Transverse colon (tissue), 4 donors: ENCODE data around the gene DGKG. TPM values are rescaled to one million over a fixed set of nuclear protein-coding genes. Genes with fewer than 3 reads are reported as not detected.

Experiments
- DNase-seq: peaks from one replicate; pipeline ENCODE4 v3.0.0-alpha.2; 2019
- H3K27ac ChIP-seq, 4 donors: fragments of 200-600 bp; sonication (generic); 2 replicates each; pipeline ENCODE4 v1.5.1; 2016 to 2018; ENCODE audit warnings: inconsistent platforms in 4 of 4
- H3K27me3 ChIP-seq: fragments of 200-600 bp; sonication (generic); 2 replicates; pipeline ENCODE4 v1.5.1; 2017; ENCODE audit warnings: inconsistent platforms
- H3K36me3 ChIP-seq, 4 donors: fragments of 200-600 bp; sonication (generic); 2 replicates each; pipeline ENCODE4 v1.5.1; 2017 to 2019; ENCODE audit warnings: inconsistent platforms in 4 of 4
- H3K4me1 ChIP-seq, 4 donors: fragments of 200-600 bp; sonication (generic); 2 replicates each; pipeline ENCODE4 v1.5.1; 2017 to 2020; ENCODE audit warnings: inconsistent platforms in 4 of 4
- H3K4me3 ChIP-seq, 4 donors: fragments of 200-600 bp; sonication (generic); 1 replicate in 1 of 4; 2 replicates in 3 of 4; pipeline versions ENCODE4 v1.5.1 to v1.6.1; 2017 to 2019; ENCODE audit warnings: inconsistent platforms in 4 of 4
- H3K9me3 ChIP-seq, 2 donors: fragments of 200-600 bp; sonication (generic); 2 replicates each; pipeline ENCODE4 v1.5.1; 2017 to 2019; ENCODE audit warnings: inconsistent platforms in 2 of 2
- EP300 ChIP-seq: sonication (generic); formaldehyde crosslinking; IDR thresholded peaks from one replicate; pipeline ENCODE4 v1.6.1; 2017; ENCODE audit warnings: antibody characterized with exemption, low read depth
- POLR2A ChIP-seq: fragments of 450-650 bp; IDR thresholded peaks from one replicate; pipeline ENCODE4 v1.6.1; 2016; ENCODE audit warnings: antibody characterized with exemption, mild to moderate bottlenecking, moderate library complexity
- POLR2AphosphoS5 ChIP-seq, 3 donors: sonication (generic); formaldehyde crosslinking; IDR thresholded peaks; one replicate each; pipeline ENCODE4 v1.6.1; 2016; ENCODE audit warnings: antibody characterized with exemption in 3 of 3
- WGBS, 2 donors: methylation state at CpG; one replicate each; pipeline ENCODE4 v1.1.5; 2018; ENCODE audit warnings: low coverage in 1 of 2; 5-methylcytosine and 5-hydroxymethylcytosine counted together
- in situ Hi-C, 4 donors: fragments of 200-750 bp; cut with MboI; loops; one replicate each; pipeline versions ENCODE4 v1.15.0 to v1.15.1; 2017; ENCODE audit warnings: low sequenced_read_pairs in 3 of 4, low pct_ligation_motif_present in 1 of 4, low pct_unique_long_range_greater_than_20kb in 1 of 4
- intact Hi-C: fragments of 100-400 bp; cut with DNase I; formaldehyde crosslinking; loops from one replicate; pipeline ENCODE4 v1.15.1; 2023; ENCODE audit warnings: low total_unique reads
- total RNA-seq, 4 donors: library from RNA; depleted of rRNA; stranded (reverse); fragments of >200 nt; gene quantifications; one replicate each; pipeline ENCODE4 v1.1.0, GENCODE V29; 2016
- TF ChIP-seq, protein P1 (sequence below), 5 experiments: fragments of 200-600 bp in 3 of 5; fragments of 450-650 bp in 2 of 5; sonication (generic) in 3 of 5; IDR thresholded peaks; 1 replicate in 2 of 5; 2 replicates in 3 of 5; pipeline ENCODE4 v1.5.1; 2016 to 2017; ENCODE audit warnings: antibody characterized with exemption in 5 of 5, inconsistent platforms in 3 of 5, mild to moderate bottlenecking in 2 of 5, moderate library complexity in 1 of 5

Gene DGKG
- total RNA-seq, 4 donors from 2014 or later: 1.00 to 2.9 (median 1.8) TPM

DNA sequence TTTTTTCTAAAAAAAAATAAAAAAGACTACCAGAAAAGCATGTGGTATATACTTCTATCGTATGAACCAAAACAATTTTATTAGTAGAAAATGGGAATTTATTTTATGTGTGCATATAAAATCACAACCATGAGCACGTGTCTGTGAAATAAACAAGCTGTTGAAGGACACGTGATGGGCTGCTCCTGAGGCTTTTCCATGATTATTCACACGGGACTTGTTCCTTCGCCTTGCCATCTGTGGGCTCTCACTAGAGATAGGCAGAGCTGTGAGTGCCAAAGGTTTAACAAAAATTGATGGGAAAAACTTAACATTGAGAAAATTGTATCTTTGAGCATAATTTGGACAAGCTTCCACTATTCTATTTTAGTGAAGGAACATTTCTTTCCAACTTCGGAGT, 240.8 kb downstream of the DGKG start:
- Histone ChIP-seq H3K4me3 (no peak overlapping the region), H3K27me3 (peaks cover 16% of the 10 kb centered on the region), H3K9me3 (no peaks in the 10 kb centered on the region), H3K36me3 (no peaks in the 10 kb centered on the region), H3K4me1 (no peaks in the 10 kb centered on the region), H3K27ac (no peak overlapping the region)
- no peak for TF ChIP-seq POLR2AphosphoS5 (IDR thresholded peaks at IDR 0.05)
- TF ChIP-seq EP300: no peak
- no peak for TF ChIP-seq POLR2A
- TF ChIP-seq, protein P1, sequence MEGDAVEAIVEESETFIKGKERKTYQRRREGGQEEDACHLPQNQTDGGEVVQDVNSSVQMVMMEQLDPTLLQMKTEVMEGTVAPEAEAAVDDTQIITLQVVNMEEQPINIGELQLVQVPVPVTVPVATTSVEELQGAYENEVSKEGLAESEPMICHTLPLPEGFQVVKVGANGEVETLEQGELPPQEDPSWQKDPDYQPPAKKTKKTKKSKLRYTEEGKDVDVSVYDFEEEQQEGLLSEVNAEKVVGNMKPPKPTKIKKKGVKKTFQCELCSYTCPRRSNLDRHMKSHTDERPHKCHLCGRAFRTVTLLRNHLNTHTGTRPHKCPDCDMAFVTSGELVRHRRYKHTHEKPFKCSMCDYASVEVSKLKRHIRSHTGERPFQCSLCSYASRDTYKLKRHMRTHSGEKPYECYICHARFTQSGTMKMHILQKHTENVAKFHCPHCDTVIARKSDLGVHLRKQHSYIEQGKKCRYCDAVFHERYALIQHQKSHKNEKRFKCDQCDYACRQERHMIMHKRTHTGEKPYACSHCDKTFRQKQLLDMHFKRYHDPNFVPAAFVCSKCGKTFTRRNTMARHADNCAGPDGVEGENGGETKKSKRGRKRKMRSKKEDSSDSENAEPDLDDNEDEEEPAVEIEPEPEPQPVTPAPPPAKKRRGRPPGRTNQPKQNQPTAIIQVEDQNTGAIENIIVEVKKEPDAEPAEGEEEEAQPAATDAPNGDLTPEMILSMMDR (IDR thresholded peaks at IDR 0.05): no peak
- intact Hi-C loops: no loop called here
- WGBS, 2 donors: 66 to 70% methylated on average over 5 to 6 of the region's 6 CpGs
- no peak for DNase-seq
- in situ Hi-C loops: loop anchor here in 1 of 4 donors (25.0 kb wide), 1 partner anchor 666 kb away; the partner anchor contains the start of gene EIF4A2

DNA sequence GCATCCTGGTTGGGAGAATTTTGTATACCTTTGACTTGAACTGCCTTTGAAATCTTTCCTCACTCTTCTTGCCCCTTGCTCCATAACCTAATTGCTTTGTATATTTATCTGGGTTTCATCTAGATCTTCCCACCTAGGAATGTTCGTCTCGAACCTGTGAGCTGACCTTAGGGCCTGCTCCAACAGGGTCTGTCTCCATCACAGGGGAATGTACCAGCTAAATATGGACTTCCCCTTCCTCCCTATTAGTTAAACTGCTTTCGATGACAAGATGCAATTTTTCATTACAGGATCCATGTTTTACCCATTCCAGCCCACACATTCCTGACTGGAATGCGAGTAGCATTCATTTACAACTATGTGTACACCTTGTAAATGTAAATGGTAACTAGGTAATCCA, 242.5 kb downstream of the DGKG start:
- Histone ChIP-seq H3K27ac (no peak overlapping the region), H3K4me3 (no peak overlapping the region), H3K4me1 (no peaks in the 10 kb centered on the region), H3K36me3 (no peaks in the 10 kb centered on the region), H3K9me3 (no peaks in the 10 kb centered on the region), H3K27me3 (peaks cover 25% of the 10 kb centered on the region)
- no peak for DNase-seq
- 72 to 89% methylated on average over 2 to 4 of the region's 4 CpGs for WGBS, 2 donors
- TF ChIP-seq EP300 (no peak), POLR2A (no peak), POLR2AphosphoS5 (IDR thresholded peaks at IDR 0.05) (no peak)
- TF ChIP-seq, protein P1 (IDR thresholded peaks at IDR 0.05): no peak
- in situ Hi-C loops (loop anchor here in 1 of 4 donors (25.0 kb wide), 1 partner anchor 668 kb away; the partner anchor contains the start of gene EIF4A2), intact Hi-C loops (no loop called here)

DNA sequence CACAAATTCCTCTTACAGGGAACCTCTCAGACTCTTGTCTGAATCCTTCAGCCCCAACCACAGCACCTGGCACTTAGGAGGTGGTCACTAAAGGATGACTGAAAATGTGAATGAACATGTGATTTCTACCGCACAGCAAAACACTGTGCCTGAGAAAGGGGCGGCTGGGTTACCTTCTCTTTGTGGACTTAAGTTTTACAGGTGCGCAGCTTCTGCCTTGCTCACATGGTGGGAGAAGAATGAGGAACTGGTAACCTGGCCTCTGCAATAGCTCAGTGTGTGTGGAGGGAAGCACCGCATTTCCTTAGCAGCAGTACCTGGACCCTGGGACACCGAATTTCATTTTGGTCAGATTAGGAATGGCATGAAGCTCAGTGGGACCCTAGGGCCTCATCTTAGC, 243.3 kb downstream of the DGKG start:
- H3K4me3 ChIP-seq: no peak overlapping the region
- in situ Hi-C loops (loop anchor here in 1 of 4 donors (25.0 kb wide), 1 partner anchor 669 kb away; the partner anchor contains the start of gene EIF4A2), intact Hi-C loops (no loop called here)
- H3K27me3 ChIP-seq: peaks cover 28% of the 10 kb centered on the region
- H3K27ac ChIP-seq: no peak overlapping the region
- TF ChIP-seq POLR2A (no peak), POLR2AphosphoS5 (IDR thresholded peaks at IDR 0.05) (no peak)
- WGBS, 2 donors: 74 to 90% methylated on average over 5 of the region's 5 CpGs
- H3K4me1 ChIP-seq: no peaks in the 10 kb centered on the region
- no peaks in the 10 kb centered on the region for H3K9me3 ChIP-seq
- H3K36me3 ChIP-seq: no peaks in the 10 kb centered on the region
- no peak for DNase-seq

DNA sequence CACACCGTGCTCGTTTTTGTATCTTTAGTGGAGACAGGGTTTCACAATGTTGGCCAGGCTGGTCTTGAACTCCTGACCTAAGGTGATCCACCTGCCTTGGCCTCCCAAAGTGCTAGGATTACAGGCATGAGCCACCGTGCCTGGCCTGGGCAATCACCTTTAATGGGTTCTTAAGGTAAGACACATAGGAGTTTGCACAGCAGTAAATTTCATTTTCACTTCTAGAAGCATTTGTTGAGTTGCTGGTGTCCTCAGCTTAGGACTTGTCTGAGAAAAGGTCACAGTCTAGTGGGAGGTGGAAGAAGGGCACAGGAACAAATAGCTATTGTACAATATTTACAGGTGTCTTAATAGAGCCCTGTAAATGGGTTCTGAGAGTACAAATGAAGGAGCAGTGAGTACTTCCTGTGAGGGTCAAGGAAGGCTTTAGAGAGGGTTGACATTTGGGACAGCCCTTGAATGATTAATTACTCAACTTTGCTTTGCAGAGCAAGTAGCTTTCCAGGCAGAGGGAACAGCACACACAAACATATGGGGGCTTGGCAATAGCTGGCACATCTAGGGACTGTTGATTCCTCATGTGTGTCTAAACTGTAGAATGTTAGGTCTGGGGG, 244.4 kb downstream of the DGKG start:
- H3K27me3 ChIP-seq: peaks cover 39% of the 10 kb centered on the region
- 40 to 76% methylated on average over 1 to 3 of the region's 3 CpGs for WGBS, 2 donors
- no peaks in the 10 kb centered on the region for H3K9me3 ChIP-seq
- H3K27ac ChIP-seq: no peak overlapping the region
- intact Hi-C loops (no loop called here), in situ Hi-C loops (loop anchor here in 1 of 4 donors (25.0 kb wide), 1 partner anchor 670 kb away; the partner anchor contains the start of gene EIF4A2)
- no peak for TF ChIP-seq POLR2A
- DNase-seq: no peak
- H3K36me3 ChIP-seq: no peaks in the 10 kb centered on the region
- no peaks in the 10 kb centered on the region for H3K4me1 ChIP-seq
- H3K4me3 ChIP-seq: no peak overlapping the region

DNA sequence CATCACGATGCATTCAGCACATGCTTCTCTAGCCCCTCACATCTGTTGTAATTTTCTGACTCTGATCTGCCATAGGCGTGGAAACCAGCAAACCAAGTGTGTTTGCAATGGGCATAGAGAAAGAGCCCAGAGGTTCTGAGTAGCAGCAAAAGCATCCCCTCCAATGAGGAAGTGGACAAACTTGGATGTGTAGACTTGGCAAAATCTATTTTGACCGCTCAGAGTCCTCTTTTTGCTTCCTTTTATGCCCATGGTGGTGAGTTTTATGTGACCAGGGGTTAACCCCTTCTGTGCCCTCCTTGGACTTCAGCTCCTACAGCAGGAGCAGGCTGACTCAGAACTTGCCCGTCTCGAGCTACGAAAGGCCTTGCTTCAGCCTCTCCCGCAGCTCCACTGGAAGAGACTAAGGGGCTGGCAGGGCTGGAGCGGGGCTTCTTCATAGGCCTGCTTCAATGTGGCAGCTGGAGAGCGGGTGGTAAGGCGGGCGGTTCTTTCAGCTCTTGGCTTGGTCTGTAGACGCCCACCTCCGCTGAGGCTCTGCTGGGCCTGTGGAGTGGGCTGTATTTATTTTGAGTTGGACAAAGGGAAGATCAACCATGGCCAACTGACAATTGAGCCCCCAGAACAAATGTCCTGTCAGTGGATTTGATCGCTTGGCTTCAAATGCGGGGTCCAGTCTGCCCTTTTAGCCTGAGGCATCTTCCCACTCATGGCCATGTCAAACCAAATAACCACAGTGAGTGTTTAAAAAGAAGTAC, 246.6 kb downstream of the DGKG start:
- TF ChIP-seq, protein P1 (IDR thresholded peaks at IDR 0.05): no peak
- TF ChIP-seq POLR2AphosphoS5 (IDR thresholded peaks at IDR 0.05) (no peak), EP300 (no peak), POLR2A (no peak)
- 91% methylated on average over 15 of the region's 15 CpGs; no CpG with 5 or more reads in 1 of the 2 donors for WGBS, 2 donors
- Histone ChIP-seq H3K9me3 (no peaks in the 10 kb centered on the region), H3K27me3 (peaks cover 61% of the 10 kb centered on the region), H3K4me1 (peaks cover 0 to 8% (median 3%) of the 10 kb centered on the region in 4 donors), H3K36me3 (no peaks in the 10 kb centered on the region), H3K4me3 (no peak overlapping the region), H3K27ac (no peak overlapping the region)
- DNase-seq: no peak
- intact Hi-C loops: no loop called here
- in situ Hi-C loops: loop anchor here in 1 of 4 donors (25.0 kb wide), 1 partner anchor 672 kb away; the partner anchor contains the start of gene EIF4A2
